GM19455 (cell line): ENCODE measurements around the gene TMEM164.

ENCODE experiments used
- ATAC-seq: cut with Tn5 transposase; IDR thresholded peaks from one replicate; pipeline ENCODE4 v1.9.1; 2021; ENCODE audit not compliant: unreplicated experiment

TMEM164 gene

DNA sequence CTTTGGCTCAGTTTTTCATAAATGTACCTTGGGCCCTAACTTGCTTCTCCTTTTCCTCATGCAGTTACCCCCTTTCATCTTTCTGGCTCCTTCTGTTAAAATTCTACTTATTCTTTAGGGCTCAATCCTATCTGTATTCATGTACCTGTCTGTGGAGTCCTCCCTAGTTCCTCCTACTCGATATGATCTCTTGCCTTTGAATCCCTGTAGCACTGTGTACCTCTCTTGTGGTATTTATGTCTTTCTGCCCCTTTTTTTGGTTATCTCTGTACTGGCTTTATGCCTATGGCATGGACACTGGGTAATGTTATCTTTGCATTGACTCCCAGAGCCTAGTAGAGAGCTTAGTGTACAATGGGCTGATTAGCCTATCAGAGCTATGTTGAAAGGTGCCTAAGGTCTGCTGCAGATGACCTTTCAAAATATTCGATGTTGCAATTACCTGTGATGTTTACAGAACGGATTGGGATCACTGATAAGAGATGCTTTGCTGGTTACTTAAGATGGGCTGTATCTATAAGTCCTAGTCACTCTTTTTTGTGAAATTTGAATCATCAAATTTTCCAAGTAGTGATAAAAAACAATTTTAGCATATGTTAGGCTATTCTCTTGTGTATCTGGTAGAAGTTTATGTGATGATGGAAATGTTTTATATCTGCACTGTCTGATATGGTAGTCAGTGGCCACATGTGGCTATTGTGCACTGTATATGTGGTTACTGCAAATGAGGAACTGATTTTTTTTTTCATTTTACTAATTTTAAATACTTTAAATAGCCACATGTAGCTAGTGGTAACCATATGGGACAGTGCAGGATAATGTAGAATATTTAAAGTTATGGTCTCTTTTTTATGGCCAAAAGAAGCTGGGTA, 33.5 kb downstream of the TMEM164 start:
- no peak for ATAC-seq

DNA sequence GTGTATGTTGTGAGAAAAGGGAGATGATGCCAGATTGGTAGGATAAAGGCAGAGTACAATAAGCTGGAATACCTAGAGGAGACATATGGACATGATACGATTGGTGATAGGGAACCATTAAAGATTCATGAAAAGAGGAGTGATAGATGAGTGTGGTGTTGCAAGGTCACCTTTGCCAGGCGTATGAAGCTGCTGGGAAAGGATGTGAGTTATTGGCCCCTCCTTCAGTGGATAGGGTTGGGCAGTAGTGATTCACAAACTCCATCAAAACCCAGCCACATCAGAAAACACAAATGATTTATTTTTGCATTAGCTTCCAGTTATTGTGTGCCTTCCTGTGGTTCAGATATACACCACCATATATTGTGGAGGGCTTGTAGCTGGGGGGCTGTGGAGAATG, 34.3 kb downstream of the TMEM164 start:
- no peak for ATAC-seq

DNA sequence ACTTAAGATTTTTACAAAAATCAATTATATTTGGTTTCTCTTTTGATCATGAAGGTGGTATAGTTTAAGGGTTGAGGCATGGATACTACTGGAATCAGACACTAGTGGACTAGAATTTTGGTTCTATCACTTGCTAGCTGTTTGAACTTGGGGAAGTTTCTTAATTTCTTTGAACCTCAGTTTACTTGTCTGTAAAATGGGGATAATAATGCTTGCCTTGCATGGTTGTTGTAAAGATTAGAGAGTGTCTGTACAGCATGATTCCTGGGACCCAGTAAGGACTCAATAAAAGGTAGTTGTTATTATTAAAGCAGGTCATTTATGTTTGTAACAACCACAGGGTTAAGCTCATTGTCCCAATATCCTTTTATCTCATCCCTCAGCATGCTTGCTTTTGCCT, 36.0 kb downstream of the TMEM164 start:
- no peak for ATAC-seq

DNA sequence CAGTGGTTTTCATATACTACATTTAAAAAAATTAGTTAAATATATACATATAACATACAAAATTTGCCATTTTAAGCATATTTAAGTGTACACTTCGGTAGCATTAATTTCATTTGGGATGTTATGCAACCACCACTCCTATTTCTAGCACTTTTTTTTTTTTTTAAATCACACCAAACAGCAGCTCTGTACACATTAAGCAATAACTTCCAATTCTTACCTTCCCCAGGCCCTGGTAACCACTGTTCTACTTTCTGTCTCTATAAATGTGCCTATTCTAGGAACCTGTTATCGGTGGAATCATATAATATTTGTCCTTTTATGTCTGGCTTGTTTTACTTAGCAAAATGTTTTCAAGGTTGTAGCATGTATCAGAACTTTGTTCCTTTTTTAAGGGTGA, 39.1 kb downstream of the TMEM164 start:
- no peak for ATAC-seq

DNA sequence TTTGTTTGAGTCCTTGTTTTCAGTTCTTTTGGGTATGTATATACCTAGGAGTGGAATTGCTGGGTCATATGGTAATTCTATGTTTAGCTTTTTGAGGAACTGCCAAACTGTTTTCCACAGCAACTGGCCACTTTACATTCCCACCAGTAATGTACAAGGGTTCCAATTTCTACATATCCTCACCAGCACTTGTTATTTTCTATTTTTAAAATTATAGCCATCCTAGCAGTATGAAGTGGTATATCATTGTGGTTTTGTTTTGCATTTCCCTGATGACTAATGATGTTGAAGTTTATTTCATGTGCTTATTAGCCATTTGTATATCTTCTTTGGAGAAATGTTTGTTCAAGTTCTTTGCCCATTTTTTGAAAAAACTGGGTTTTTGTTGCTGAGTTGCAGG, 39.6 kb downstream of the TMEM164 start:
- no peak for ATAC-seq

DNA sequence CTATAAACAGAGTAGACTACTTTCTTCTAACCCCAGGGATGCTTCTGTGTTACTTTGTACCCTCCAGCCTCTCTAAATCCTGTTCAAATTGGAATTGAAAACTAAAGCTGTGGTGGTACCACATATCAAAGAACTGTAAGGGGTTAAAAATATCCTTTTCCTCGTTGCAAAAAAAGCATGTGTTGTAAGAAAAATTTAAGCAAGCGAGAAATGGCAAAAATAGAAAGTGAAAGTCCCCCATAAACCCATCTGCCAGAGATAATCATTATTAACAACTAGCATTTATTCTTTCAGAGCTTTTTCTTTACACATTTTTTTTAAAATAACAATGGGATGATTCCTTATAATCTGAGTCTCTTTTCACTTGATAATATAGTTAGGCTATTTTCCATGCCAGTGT, 40.6 kb downstream of the TMEM164 start:
- no peak for ATAC-seq

DNA sequence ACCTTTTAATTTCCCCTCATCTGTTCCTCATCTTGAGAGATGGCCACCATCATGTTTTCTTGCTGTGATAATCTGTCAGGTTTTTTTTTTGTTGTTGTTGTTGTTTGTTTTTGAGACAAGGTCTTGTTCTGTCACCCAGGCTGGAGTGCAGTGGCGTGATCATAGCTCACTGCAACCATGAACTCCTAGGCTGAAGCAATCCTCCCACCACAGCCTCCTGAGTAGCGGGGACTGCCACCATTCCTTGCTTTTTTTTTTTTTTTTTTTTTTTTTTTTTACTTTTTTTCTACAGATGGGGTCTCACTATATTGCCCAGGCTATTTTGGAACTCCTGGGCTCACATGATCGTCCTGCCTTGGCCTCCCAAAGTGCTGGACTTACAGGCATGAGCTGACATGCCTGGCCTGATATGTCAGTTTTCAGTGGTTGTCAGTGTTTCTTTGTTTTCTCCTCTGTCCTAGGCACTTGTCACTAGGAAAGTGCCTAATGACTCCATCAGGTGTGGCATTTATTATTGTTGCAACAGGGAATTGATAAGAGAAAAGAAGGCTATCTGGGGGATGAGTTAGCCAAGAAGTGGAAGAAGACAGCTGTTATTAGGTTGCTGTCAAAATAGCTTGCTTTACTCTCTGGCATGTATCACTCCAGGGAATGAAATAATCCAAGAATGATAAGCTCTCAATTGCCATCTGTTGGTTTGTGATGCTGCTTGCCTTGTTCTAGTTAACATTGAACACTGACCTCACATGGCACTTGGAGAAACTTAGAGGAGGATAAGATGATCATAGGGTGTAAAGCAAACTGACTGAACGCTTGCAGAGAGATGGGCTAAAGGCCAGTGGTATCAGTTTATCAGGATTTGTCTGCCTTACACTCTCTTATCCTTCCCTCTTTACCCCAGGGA, 41.7 kb downstream of the TMEM164 start:
- no peak for ATAC-seq

DNA sequence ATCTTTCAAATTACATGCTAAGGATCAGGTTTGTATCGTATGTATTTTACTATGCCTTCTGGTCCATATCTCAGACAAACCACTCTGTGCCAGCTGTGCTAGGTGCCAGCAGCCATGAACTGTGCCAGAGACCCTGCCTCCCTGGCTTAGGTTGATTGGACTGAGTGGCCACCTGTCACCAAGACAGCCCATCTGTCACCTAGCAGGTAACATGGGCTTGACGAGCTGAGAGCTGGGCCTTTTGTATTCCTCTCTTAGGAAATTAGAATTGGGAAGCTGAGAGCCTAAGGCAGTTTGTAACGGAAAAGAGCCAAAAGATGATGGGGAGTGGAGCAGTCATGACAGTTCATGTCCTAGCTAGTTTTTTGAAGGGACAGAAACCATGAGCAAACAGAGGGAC, 42.5 kb downstream of the TMEM164 start:
- ATAC-seq: no peak

DNA sequence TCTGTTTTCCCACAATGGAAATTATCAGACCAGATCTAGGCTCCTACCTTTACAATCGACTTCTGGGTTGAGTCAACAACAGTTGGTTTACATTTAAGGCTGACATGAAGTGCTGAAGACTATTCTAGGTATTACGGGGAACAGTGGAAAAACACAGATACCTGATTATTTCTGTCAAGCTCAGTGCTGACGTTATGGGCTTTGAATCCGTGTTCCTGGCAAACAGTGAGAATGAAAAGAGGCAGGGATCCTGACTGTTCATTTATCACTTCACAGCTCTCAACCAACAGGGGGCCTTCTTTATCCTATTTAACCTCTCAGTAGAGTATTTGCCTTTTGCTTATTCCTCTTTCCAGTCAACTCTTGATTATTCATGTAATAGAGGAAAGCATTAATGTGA, 43.1 kb downstream of the TMEM164 start:
- no peak for ATAC-seq

DNA sequence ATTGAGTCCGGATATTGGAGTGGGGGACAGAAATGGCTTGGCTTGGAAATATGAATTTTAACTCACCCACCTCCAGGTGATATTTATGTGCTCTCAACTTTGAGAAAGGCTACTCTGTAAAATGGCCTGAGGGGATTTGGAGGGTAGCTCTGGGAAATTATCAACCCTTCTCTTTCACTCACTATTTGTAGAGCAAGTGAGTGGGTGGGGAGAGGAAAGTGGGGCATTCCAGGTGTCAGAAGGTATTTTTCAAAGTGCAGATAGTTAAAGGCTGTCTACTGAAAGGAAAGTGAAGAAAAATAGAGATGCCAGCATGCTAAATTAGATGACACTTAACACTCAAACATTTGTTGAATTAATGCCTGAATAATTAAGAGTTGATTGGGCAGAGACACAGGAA, 44.1 kb downstream of the TMEM164 start:
- ATAC-seq: no peak

DNA sequence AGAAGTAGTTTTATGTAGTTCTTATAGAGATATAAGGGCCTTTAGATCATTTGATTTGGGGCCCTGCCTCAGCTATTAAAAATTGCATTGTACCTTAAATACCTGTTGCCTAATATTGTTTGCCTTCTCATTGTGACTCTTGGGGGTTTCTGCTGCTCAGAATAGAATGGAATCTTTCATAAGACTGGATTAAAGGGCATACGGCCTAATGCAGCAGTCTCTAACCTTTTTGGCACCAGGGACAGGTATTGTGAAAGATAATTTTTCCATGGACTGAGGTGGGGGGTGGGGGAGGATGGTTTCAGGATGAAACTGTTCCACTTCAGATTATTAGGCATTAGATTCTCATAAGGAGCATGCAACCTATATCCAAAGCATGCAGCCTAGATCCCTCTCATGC, 46.2 kb downstream of the TMEM164 start:
- ATAC-seq: no peak

DNA sequence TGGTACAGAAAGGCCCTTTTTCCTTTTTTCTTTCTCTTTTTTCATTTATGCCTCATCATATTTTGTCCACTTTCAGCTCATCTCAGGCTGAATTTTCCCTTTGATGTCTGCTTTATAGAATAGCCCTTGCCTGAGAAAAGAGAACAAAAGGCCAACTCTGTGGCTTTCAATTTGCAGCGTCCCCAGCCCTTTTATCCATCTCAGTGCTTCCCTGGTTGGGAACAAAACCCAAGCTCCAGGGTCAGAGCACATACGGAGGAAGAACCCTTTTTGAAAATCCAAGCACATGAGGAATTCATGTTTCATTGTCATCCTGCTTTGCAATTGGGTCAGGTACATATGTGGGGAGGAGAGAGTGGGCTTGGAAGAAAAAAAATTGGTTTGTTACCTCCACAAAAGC, 47.5 kb downstream of the TMEM164 start:
- ATAC-seq: no peak

DNA sequence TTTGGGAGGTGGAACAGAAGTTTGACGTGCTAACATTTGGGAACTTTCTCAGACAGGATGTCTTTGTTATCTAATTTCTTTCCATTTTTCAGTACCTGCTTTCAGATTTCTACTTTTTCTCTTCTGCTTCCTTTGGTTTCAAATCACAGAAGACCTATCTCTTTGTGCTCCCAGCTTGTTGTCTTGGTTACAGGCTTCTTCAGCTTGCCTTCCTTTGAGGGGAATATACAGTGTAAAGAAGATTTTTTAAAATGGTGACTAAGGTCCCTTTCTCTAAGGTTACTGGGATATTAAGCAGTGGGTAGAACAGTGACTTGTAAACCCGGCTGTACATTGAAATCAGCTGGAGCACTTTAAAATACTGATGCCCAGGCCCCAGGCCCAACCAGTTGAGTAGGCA, 48.0 kb downstream of the TMEM164 start:
- ATAC-seq: no peak

DNA sequence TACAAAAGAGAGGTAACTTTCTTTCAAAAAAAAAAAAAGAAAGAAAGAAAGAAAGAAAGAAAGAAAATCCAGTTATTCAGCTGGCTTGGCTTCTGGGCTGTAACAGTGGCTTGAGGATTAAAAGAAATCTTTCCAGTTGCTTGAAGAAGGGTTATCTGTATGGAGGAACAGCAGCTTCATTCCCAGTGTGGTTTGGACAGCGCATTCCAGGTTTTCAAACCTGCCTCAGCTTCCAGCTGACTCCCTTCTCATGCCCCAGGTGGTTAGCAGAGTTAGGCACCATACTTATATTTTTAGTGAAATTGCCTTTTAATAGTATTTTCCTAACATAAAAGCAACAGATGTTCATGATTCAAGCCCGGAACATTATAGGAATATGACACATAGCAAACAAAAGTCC, 48.6 kb downstream of the TMEM164 start:
- ATAC-seq: no peak

DNA sequence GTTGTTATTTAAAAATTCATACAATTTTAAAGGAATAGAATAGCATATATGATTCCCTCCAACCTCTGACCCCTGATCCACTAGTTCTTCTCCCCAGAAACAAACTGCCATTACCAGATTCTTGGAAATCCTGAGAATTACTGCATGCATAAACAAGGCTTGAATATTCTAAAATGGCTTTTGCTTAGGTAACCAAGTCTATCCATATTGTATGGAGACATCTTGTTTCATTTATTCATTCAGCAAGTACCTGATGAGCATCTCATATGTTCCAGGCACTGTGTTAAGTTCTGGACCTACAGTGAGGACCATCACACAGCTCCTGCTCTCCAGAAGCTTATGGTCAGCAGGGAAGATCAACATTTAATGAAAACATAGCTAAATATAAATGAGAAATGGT, 49.4 kb downstream of the TMEM164 start:
- no peak for ATAC-seq

DNA sequence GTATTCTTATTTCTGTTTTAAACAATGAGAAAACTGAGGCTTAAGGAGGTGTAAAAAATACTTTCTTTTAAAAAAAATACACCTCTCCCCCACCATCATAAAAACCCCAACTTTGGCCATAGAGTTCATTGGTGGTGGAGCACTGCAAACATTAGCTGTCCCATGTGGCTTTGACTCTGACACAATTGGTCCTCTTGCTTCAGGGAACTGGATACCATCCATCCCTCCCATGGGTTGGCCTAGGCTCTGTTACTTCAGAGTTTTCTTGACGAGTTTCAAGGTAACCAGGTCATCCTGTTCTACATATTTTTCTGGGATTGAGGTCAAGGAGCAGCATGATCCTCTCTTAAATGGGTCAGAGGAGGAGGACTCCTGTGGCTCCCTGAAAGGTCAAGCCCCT, 50.5 kb downstream of the TMEM164 start:
- ATAC-seq: no peak

DNA sequence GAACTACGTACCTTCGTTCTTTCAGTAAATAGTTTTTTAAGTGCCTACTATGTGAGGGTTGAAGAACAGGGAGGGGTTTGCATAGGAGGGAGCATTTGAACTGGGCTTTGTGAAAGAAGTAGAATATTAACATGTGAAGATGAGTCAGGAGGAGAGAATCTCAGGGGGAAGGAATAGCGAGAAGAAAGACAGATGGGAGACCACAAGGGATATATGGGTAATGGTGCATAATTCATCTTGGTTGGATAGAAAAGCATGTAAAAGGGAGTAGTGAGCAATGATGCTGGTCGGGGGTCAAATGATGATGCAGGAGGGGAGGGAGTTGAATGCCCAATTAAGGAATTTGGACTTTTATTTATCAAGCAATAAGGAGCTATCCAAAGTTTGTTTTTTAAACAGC, 52.7 kb downstream of the TMEM164 start:
- no peak for ATAC-seq

DNA sequence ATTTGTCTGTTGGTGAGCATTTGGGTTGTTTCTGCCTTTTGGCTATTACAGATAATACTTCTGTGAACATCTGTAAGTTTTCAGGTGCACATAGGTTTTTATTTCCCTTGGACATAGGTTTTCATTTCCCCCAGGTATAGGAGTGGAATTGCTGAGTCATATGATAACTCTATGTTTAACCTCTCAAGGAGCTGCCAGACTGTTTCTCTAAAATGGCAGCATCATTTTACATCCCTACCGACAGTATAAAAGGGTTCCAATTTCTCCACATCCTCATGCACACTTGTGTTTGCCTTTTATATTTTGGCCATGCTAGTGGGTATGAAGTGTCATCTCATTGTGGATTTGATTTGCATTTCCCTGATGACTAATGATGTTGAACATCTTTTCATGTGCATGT, 53.5 kb downstream of the TMEM164 start:
- ATAC-seq: no peak

DNA sequence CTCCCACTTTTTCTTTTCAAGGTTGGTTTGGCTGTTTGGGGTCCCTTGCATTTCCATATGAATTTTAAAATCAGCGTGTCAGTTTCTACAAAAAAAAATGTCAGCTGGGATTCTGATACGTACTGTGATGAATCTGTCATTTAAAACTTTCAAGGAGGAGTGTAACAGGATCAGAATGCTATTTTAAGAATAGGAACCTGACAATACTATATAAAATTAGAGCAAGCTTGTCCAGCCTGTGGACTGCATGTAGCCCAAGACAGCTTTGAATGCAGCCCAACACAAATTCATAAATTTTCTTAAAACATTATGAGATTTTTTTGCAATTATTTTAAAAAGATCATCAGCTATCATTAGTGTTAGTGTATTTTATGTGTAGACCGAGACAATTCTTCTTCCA, 56.5 kb downstream of the TMEM164 start:
- no peak for ATAC-seq

DNA sequence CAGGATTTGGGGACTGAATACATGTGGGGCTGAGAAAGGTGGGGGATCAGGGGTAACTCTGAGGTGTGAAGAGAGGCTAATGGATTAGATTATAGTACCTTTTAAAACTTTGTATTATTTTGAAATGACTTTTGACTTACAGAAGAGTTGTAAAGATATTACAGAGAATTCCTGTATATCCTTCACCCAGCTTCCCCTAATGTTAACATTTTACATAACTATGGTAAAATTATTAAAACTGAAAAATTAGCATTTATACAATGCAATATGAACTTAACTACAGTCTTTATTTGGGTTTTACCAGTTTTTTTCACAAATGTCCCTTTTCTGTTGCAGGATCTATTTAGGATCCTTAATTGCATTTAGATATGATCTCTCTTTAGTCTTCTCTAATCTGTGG, 57.4 kb downstream of the TMEM164 start:
- no peak for ATAC-seq

DNA sequence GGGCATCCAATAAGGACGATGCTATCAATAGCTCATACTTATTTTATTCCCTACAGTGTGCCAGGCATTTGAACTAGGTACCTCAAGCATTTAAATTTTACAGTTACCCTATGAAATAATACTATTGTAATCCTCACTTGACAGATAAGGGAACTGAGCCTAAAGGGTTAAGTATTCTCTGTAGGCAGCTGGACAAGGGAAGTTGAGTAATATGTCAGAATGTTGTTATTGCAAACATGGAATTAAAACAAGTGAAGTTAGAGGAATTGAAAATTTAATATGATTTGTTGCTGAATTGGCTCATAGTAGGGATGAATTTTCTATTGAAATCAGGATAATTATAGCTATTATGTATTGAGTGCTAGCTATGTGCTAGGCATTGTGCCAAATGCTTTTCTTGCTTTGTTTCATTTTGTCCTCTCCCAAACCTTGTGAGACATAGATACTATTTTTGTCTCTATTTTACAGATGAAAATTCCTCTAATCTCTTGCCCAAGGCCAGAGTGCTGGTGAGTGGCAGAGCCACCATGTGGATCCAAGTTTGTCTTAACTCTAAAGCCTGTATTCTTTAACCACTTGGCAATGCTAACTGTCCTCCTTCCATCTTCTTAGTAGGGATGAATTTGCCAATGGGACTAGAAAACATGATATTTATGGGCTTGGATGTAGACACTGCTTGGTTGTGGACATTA, 58.1 kb downstream of the TMEM164 start:
- ATAC-seq: no peak

DNA sequence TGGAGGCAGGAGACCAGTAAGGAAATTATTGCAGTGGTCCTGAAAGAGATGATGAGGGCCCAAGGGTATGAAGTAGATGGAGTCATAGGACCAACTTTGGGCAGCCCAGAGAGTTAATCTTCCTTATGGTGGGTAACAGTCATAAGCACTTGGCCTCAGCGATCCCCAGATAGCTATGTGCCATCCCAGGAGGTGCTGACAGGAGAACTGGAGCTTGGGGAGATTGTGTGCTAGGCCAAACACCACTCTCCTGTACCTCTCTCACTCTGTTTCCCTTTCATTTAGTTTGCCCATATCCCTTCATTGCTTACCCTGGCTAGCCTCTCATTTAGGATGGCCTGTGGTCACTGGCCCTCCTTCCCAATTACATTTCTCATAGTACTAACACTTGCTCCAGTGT, 60.0 kb downstream of the TMEM164 start:
- ATAC-seq: no peak
